PC-9 (cell line): ENCODE results near the gene DACT2. TPM values are rescaled to one million over a fixed set of nuclear protein-coding genes. Genes with fewer than 3 reads are reported as not detected.

ENCODE experiments used
- BruUV-seq: library from RNA; stranded (reverse); fragments of 400-500 nt; replicated peaks from 2 replicates; lab custom pipeline; 2021; lab: Mats Ljungman, UMichigan
- CTCF ChIA-PET: fragments of 300-600 bp; sonication (Branson Sonifier 250); formaldehyde crosslinking; loops from one replicate; lab custom pipeline; 2022; ENCODE audit warnings: antibody characterized with exemption; lab: Charles Lee
- POLR2A ChIA-PET: fragments of 300-600 bp; sonication (Branson Sonifier 250); formaldehyde crosslinking; loops from one replicate; lab custom pipeline; 2022; ENCODE audit warnings: antibody characterized with exemption; ENCODE audit not compliant: unreplicated experiment; lab: Charles Lee
- DNase-seq, 2 experiments: peaks; one replicate each; pipeline versions ENCODE4 v3.0.0 to v3.0.0-alpha.2; 2015 to 2022; ENCODE audit warnings: mixed read lengths in 1 of 2
- H2AFZ ChIP-seq: fragments of 200-600 bp; sonication (generic); 2 replicates; pipeline ENCODE4 v1.8.1; 2017; ENCODE audit warnings: antibody characterized with exemption
- H3F3A ChIP-seq: fragments of 200-600 bp; sonication (generic); 2 replicates; pipeline ENCODE4 v1.8.1; 2017; ENCODE audit warnings: antibody characterized with exemption, mild to moderate bottlenecking, low read depth; ENCODE audit not compliant: insufficient read depth
- H3K27ac ChIP-seq: fragments of 200-600 bp; sonication (generic); 2 replicates; pipeline ENCODE4 v1.6.1; 2016; ENCODE audit warnings: mixed run types
- H3K27me3 ChIP-seq: fragments of 200-600 bp; sonication (generic); 2 replicates; pipeline ENCODE4 v1.6.1; 2016; ENCODE audit warnings: low read depth, mixed run types; ENCODE audit not compliant: insufficient read depth
- H3K36me3 ChIP-seq: fragments of 200-600 bp; sonication (generic); 2 replicates; pipeline ENCODE4 v1.6.1; 2016; ENCODE audit warnings: low read depth, mixed run types
- H3K4me1 ChIP-seq: fragments of 200-600 bp; sonication (generic); replicated peaks from 2 replicates; pipeline ENCODE4 v1.6.1; 2016; ENCODE audit warnings: mixed run types; ENCODE audit not compliant: insufficient read depth
- H3K4me2 ChIP-seq: fragments of 200-600 bp; sonication (generic); 2 replicates; pipeline ENCODE4 v1.6.1; 2017; ENCODE audit warnings: mixed run types
- H3K4me3 ChIP-seq: fragments of 200-600 bp; sonication (generic); 2 replicates; pipeline ENCODE4 v1.6.1; 2016; ENCODE audit warnings: mixed run types
- H3K79me2 ChIP-seq: fragments of 200-600 bp; sonication (generic); 2 replicates; pipeline ENCODE4 v1.6.1; 2017; ENCODE audit warnings: low read depth, mixed run types
- H3K9me2 ChIP-seq: fragments of 200-600 bp; sonication (generic); 2 replicates; pipeline ENCODE4 v1.8.1; 2017; ENCODE audit warnings: mild to moderate bottlenecking; ENCODE audit not compliant: insufficient read depth
- H3K9me3 ChIP-seq: fragments of 200-600 bp; sonication (generic); 2 replicates; pipeline ENCODE4 v1.8.1; 2016; ENCODE audit warnings: low read depth; ENCODE audit not compliant: insufficient read depth
- H4K20me1 ChIP-seq: fragments of 200-600 bp; sonication (generic); 2 replicates; pipeline ENCODE4 v1.8.1; 2017; ENCODE audit not compliant: insufficient read depth
- CTCF ChIP-seq: fragments of 200-600 bp; sonication (generic); conservative IDR thresholded peaks from 2 replicates; pipeline ENCODE4 v1.6.1; 2017; ENCODE audit warnings: mixed run types, antibody characterized with exemption, mild to moderate bottlenecking, moderate library complexity
- EZH2 ChIP-seq: fragments of 200-600 bp; sonication (generic); IDR thresholded peaks from 2 replicates; pipeline ENCODE4 v1.8.0; 2017; ENCODE audit warnings: antibody characterized with exemption, low read depth
- intact Hi-C: fragments of 100-400 bp; cut with micrococcal nuclease; formaldehyde crosslinking; loops from one replicate; pipeline ENCODE4 v1.10.0; 2022; ENCODE audit not compliant: unreplicated experiment
- total RNA-seq: library from RNA; stranded (reverse); gene quantifications from 2 replicates; pipeline ENCODE4 v1.2.3, GENCODE V29; 2021

Gene DACT2
- total RNA-seq, 1 experiment from 2014 or later: not detected

DNA sequence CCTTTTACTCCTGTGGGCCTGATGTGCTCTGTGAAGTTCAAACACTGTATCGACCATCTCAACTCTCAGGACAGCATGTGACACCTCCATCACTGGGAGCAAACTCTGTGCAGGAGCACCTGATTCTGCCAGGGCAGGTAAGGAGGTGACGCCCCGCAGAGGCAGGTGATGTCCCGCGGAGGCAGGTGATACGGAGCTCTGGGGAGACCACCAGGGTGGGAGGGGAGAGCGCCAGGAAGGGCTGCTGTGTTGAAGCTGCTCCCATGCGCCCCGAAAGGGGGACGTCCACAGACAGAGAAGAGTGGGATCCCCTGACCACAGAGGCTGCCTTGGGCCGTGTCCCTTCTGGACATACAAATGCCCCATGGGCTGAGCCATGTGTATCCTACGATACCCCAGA is 58.3 kb downstream of the DACT2 start:
- intact Hi-C loops: no loop called here
- Histone ChIP-seq H3K36me3 (no peaks in the 10 kb centered on the region), H3K79me2 (no peaks in the 10 kb centered on the region)

GRCh38 chr6:168260420-168260987 is 59.1 kb downstream of the DACT2 start:
- DNase-seq: no peak
- Histone ChIP-seq H3K79me2 (no peaks in the 10 kb centered on the region), H4K20me1 (no peaks in the 10 kb centered on the region), H3K4me3 (no peak overlapping the region), H3K9me2 (no peaks in the 10 kb centered on the region), H3K4me2 (no peak overlapping the region), H3K4me1 (no peaks in the 10 kb centered on the region), H3K27me3 (peaks cover 89% of the 10 kb centered on the region), H2AFZ (no peak overlapping the region), H3F3A (no peaks in the 10 kb centered on the region), H3K36me3 (no peaks in the 10 kb centered on the region), H3K9me3 (no peaks in the 10 kb centered on the region), H3K27ac (no peak overlapping the region)
- TF ChIP-seq CTCF (no peak), EZH2 (no peak)
- intact Hi-C loops: no loop called here
- CTCF ChIA-PET: no interaction called here
- BruUV-seq: no TSS peak
- POLR2A ChIA-PET: no interaction called here

More for the DNA sequence above, 58.3 kb downstream of the DACT2 start:
- no peaks in the 10 kb centered on the region for H3K9me2 ChIP-seq
- CTCF ChIA-PET: no interaction called here
- no peaks in the 10 kb centered on the region for H4K20me1 ChIP-seq
- H3K27ac ChIP-seq: no peak overlapping the region
- POLR2A ChIA-PET: no interaction called here
- H3K9me3 ChIP-seq: no peaks in the 10 kb centered on the region
- no peak overlapping the region for H3K4me3 ChIP-seq
- DNase-seq: no peak
- BruUV-seq: no TSS peak
- peaks cover 89% of the 10 kb centered on the region for H3K27me3 ChIP-seq
- TF ChIP-seq CTCF (no peak), EZH2 (no peak)
- no peak overlapping the region for H2AFZ ChIP-seq
- no peaks in the 10 kb centered on the region for H3K4me1 ChIP-seq
- H3F3A ChIP-seq: no peaks in the 10 kb centered on the region
- no peak overlapping the region for H3K4me2 ChIP-seq

DNA sequence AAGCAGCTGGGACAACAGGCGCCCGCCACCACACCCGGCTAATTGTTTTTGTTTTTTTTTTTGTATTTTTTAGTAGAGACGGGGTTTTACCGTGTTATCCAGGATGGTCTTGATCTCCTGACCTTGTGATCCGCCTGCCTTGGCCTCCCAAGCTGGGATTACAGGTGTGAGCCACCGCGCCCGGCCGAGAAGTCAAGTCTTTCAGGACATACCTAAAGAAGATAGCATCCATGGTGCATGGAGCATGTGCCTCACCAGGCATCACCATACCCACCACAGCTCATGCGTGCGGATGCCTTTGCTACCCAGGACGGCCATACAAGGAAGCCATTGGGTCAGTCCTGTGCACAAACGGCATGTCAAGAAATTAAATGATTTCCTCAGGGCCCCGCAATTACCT is 60.8 kb downstream of the DACT2 start:
- ChIA-PET CTCF (no interaction called here), POLR2A (no interaction called here)
- peaks cover 90% of the 10 kb centered on the region for H3K27me3 ChIP-seq
- no peak overlapping the region for H3K4me2 ChIP-seq
- DNase-seq: no peak
- no peaks in the 10 kb centered on the region for H4K20me1 ChIP-seq
- H3K9me2 ChIP-seq: no peaks in the 10 kb centered on the region
- no peak overlapping the region for H2AFZ ChIP-seq
- intact Hi-C loops: no loop called here
- TF ChIP-seq EZH2: no peak
- no peak for TF ChIP-seq CTCF
- no peaks in the 10 kb centered on the region for H3F3A ChIP-seq
- no peaks in the 10 kb centered on the region for H3K79me2 ChIP-seq
- BruUV-seq: no TSS peak
- H3K4me1 ChIP-seq: no peaks in the 10 kb centered on the region
- H3K4me3 ChIP-seq: no peak overlapping the region
- H3K9me3 ChIP-seq: no peaks in the 10 kb centered on the region
- no peaks in the 10 kb centered on the region for H3K36me3 ChIP-seq
- no peak overlapping the region for H3K27ac ChIP-seq
